Measurements from ENCODE around the gene PLD4. TPM values are rescaled to one million over a fixed set of nuclear protein-coding genes. Genes with fewer than 3 reads are reported as not detected.

PLD4 gene
- total and polyA plus RNA-seq, 2 experiments from 2014 or later: not detected

DNA sequence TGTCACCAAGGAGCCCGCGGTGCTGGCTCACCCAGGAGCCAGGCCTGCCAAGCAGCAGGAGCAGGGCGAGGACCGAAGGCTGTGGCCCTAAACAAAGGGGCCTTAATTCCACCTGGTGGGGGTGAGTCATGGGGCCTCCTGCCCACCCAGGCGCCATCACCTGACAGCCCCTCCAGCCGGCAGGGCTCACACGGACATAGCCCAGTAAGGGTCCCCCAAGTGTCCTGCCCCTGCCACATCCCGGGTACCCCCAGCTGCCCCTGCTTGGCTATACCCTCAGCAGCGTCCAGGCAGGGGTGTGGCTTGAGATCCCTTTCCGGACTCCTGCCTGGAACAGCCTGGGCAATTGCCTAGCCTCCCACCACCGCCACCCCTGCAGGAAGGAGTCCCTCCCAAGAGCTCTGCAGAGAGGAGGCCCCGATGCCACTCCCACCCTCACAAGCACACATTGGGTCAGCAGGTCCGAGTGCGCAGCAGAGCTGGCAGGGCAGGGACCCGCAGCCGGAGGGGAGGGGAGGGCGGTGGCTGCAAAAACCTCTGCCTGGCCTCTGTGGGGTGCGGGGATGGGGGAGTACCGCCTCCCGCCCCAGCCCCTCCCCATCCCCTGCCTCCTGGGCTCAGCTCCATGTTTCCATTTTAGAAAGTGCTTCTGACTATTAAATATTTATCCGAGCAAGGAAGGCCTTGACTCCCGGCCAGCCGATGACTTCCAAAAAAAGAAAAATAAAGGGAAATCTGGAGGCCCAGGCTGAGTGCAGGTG is 48.9 kb downstream of the PLD4 start (continued):
- TF ChIP-seq NANOG (IDR thresholded peaks at IDR 0.05; ENCODE audit: borderline replicate concordance) (no peak), EZH2phosphoT487 (IDR thresholded peaks at IDR 0.05; ENCODE audit: unreplicated experiment) (no peak), POLR2AphosphoS5 (IDR thresholded peaks at IDR 0.05; ENCODE audit: low read depth) (no peak)

DNA sequence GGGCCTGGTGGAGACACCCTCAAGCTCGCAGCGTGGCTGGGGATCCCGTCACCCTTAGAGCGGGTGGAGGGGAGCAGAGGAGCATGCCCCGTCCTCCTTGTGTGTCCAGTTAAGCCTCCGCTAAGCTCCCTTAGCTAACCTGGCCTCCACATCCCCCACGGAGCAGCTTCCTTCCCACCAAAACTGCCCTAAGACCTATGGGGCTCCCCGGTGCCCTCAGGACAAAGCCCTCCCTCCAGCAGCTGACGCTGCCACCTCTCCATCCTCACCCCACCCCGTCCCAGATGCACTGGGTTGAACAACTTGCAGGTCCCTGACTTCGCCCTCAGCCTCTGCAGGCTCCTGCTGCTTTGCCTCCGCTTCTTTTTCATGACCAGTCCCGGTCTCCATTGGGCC is 49.5 kb downstream of the PLD4 start:
- TF ChIP-seq CREB1 (CRISPR knock-in tag; IDR thresholded peaks at IDR 0.05; ENCODE audit: low read depth) (no peak), NANOG (IDR thresholded peaks at IDR 0.05; ENCODE audit: borderline replicate concordance) (no peak), JUNB (IDR thresholded peaks at IDR 0.05; ENCODE audit: unreplicated experiment) (no peak), ZNF331 (CRISPR knock-in tag; IDR thresholded peaks at IDR 0.05; ENCODE audit: low read depth) (no peak), ZNF114 (CRISPR knock-in tag; IDR thresholded peaks at IDR 0.05) (no peak), EZH2 (IDR thresholded peaks at IDR 0.05; ENCODE audit: low read depth, unreplicated experiment) (no peak), POLR2AphosphoS5 (IDR thresholded peaks at IDR 0.05; ENCODE audit: low read depth) (no peak)
- TF ChIP-seq, protein P1, sequence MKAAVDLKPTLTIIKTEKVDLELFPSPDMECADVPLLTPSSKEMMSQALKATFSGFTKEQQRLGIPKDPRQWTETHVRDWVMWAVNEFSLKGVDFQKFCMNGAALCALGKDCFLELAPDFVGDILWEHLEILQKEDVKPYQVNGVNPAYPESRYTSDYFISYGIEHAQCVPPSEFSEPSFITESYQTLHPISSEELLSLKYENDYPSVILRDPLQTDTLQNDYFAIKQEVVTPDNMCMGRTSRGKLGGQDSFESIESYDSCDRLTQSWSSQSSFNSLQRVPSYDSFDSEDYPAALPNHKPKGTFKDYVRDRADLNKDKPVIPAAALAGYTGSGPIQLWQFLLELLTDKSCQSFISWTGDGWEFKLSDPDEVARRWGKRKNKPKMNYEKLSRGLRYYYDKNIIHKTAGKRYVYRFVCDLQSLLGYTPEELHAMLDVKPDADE (IDR thresholded peaks at IDR 0.05): no peak
- TF ChIP-seq, protein P2, sequence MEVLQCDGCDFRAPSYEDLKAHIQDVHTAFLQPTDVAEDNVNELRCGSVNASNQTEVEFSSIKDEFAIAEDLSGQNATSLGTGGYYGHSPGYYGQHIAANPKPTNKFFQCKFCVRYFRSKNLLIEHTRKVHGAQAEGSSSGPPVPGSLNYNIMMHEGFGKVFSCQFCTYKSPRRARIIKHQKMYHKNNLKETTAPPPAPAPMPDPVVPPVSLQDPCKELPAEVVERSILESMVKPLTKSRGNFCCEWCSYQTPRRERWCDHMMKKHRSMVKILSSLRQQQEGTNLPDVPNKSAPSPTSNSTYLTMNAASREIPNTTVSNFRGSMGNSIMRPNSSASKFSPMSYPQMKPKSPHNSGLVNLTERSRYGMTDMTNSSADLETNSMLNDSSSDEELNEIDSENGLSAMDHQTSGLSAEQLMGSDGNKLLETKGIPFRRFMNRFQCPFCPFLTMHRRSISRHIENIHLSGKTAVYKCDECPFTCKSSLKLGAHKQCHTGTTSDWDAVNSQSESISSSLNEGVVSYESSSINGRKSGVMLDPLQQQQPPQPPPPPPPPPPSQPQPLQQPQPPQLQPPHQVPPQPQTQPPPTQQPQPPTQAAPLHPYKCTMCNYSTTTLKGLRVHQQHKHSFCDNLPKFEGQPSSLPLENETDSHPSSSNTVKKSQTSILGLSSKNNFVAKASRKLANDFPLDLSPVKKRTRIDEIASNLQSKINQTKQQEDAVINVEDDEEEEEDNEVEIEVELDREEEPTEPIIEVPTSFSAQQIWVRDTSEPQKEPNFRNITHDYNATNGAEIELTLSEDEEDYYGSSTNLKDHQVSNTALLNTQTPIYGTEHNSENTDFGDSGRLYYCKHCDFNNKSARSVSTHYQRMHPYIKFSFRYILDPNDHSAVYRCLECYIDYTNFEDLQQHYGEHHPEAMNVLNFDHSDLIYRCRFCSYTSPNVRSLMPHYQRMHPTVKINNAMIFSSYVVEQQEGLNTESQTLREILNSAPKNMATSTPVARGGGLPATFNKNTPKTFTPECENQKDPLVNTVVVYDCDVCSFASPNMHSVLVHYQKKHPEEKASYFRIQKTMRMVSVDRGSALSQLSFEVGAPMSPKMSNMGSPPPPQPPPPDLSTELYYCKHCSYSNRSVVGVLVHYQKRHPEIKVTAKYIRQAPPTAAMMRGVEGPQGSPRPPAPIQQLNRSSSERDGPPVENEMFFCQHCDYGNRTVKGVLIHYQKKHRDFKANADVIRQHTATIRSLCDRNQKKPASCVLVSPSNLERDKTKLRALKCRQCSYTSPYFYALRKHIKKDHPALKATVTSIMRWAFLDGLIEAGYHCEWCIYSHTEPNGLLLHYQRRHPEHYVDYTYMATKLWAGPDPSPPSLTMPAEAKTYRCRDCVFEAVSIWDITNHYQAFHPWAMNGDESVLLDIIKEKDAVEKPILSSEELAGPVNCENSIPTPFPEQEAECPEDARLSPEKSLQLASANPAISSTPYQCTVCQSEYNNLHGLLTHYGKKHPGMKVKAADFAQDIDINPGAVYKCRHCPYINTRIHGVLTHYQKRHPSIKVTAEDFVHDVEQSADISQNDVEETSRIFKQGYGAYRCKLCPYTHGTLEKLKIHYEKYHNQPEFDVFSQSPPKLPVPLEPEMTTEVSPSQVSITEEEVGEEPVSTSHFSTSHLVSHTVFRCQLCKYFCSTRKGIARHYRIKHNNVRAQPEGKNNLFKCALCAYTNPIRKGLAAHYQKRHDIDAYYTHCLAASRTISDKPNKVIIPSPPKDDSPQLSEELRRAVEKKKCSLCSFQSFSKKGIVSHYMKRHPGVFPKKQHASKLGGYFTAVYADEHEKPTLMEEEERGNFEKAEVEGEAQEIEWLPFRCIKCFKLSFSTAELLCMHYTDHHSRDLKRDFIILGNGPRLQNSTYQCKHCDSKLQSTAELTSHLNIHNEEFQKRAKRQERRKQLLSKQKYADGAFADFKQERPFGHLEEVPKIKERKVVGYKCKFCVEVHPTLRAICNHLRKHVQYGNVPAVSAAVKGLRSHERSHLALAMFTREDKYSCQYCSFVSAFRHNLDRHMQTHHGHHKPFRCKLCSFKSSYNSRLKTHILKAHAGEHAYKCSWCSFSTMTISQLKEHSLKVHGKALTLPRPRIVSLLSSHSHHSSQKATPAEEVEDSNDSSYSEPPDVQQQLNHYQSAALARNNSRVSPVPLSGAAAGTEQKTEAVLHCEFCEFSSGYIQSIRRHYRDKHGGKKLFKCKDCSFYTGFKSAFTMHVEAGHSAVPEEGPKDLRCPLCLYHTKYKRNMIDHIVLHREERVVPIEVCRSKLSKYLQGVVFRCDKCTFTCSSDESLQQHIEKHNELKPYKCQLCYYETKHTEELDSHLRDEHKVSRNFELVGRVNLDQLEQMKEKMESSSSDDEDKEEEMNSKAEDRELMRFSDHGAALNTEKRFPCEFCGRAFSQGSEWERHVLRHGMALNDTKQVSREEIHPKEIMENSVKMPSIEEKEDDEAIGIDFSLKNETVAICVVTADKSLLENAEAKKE (CRISPR knock-in tag; IDR thresholded peaks at IDR 0.05): no peak
- H3K4me1 ChIP-seq (ENCODE audit: insufficient read depth): peaks cover 4% of the 10 kb centered on the region; the same call in 1 of the 2 replicates
- no peak overlapping the region for H3K27ac ChIP-seq (ENCODE audit: low read depth)
- H3K4me3 ChIP-seq: no peak overlapping the region
- no peak overlapping the region for H3K4me3 Mint-ChIP-seq
- peaks cover 26% of the 10 kb centered on the region for H3K27me3 ChIP-seq (ENCODE audit: insufficient read depth)
- H3K27ac Mint-ChIP-seq: no peak overlapping the region
- H2AFZ ChIP-seq: no peak overlapping the region
- H3K9me3 Mint-ChIP-seq: no peaks in the 10 kb centered on the region
- DNase-seq (ENCODE audit: low spot score): no peak
- no peak overlapping the region for H3K4me2 ChIP-seq
- ATAC-seq: no peak
- H3K4me1 Mint-ChIP-seq: peaks cover 9% of the 10 kb centered on the region; the same call in 2 of the 3 replicates
- no peaks in the 10 kb centered on the region for H3K9me2 ChIP-seq (ENCODE audit: insufficient read depth)
- no peaks in the 10 kb centered on the region for H4K20me1 ChIP-seq (replicated peaks; ENCODE audit: insufficient read depth)
- H3F3A ChIP-seq (replicated peaks; ENCODE audit: low read depth): no peaks in the 10 kb centered on the region
- H3K79me2 ChIP-seq (replicated peaks; ENCODE audit: insufficient read depth): no peaks in the 10 kb centered on the region
- no peaks in the 10 kb centered on the region for H3K36me3 ChIP-seq (ENCODE audit: insufficient read depth)
- peaks cover 32% of the 10 kb centered on the region for H3K27me3 Mint-ChIP-seq (ENCODE audit: insufficient read depth, low read depth, poor library complexity)
- no peaks in the 10 kb centered on the region for H3K36me3 Mint-ChIP-seq (ENCODE audit: low read depth)
